Uterus (tissue), 2 donors: ENCODE data around the gene SYMPK.

Experiments used
- CTCF ChIP-seq, 4 experiments: fragments of 200-600 bp in 2 of 4; fragments of 450-650 bp in 2 of 4; sonication (generic) in 2 of 4; IDR thresholded peaks; one replicate each; pipeline ENCODE4 v1.5.1; 2016 to 2019; ENCODE audit warnings: antibody characterized with exemption in 4 of 4, mild to moderate bottlenecking in 2 of 4, moderate library complexity in 1 of 4
- POLR2A ChIP-seq, 2 donors: fragments of 450-650 bp; IDR thresholded peaks; one replicate each; pipeline ENCODE4 v1.6.1; 2016; ENCODE audit warnings: antibody characterized with exemption in 2 of 2, mild to moderate bottlenecking in 1 of 2, moderate library complexity in 1 of 2

GRCh38 chr19:45901912-45902650 is 39.1 kb upstream of the SYMPK start, which contains the start of gene MYPOP:
- no peak for TF ChIP-seq CTCF (IDR thresholded peaks at IDR 0.05)
- no peak for TF ChIP-seq POLR2A (IDR thresholded peaks at IDR 0.05)
